Liver (tissue), 9 donors: Measurements from ENCODE around the gene PARL. TPM values are rescaled to one million over a fixed set of nuclear protein-coding genes. Genes with fewer than 3 reads are reported as not detected.

Experiments used
- DNase-seq: peaks from one replicate; pipeline ENCODE4 v3.0.0-alpha.2; 2017; ENCODE audit warnings: low spot score
- H3K27ac ChIP-seq, 2 donors: one replicate each; pipeline ENCODE4 v1.7.0; 2013; ENCODE audit warnings: inconsistent platforms in 2 of 2, low read length in 2 of 2, control low read depth in 1 of 2, low read depth in 1 of 2, mild to moderate bottlenecking in 1 of 2
- H3K27me3 ChIP-seq, 4 donors: one replicate each; pipeline versions ENCODE4 v1.6.1 to v1.7.0; 2013; ENCODE audit warnings: low read length in 3 of 4, inconsistent platforms in 1 of 4, mild to moderate bottlenecking in 1 of 4, moderate library complexity in 1 of 4; ENCODE audit not compliant: control insufficient read depth in 4 of 4, insufficient read depth in 4 of 4
- H3K36me3 ChIP-seq, 4 donors: one replicate each; pipeline versions ENCODE4 v1.6.1 to v1.7.0; 2013; ENCODE audit warnings: low read length in 3 of 4, mild to moderate bottlenecking in 3 of 4, low read depth in 1 of 4, moderate library complexity in 1 of 4; ENCODE audit not compliant: control insufficient read depth in 4 of 4, insufficient read depth in 3 of 4
- H3K4me1 ChIP-seq, 4 donors: one replicate each; pipeline versions ENCODE4 v1.6.1 to v1.7.0; 2013; ENCODE audit warnings: low read length in 3 of 4, mild to moderate bottlenecking in 3 of 4, moderate library complexity in 1 of 4; ENCODE audit not compliant: control insufficient read depth in 4 of 4, insufficient read depth in 4 of 4
- H3K4me3 ChIP-seq, 3 donors: one replicate each; pipeline versions ENCODE4 v1.6.1 to v1.7.0; 2013; ENCODE audit warnings: low read length in 3 of 3, control low read depth in 1 of 3, low read depth in 1 of 3, mild to moderate bottlenecking in 1 of 3
- H3K9ac ChIP-seq, 2 donors: one replicate each; pipeline ENCODE4 v1.7.0; 2013; ENCODE audit warnings: low read length in 2 of 2, mild to moderate bottlenecking in 2 of 2, moderate library complexity in 2 of 2, control low read depth in 1 of 2, low read depth in 1 of 2
- H3K9me3 ChIP-seq, 4 donors: one replicate each; pipeline versions ENCODE4 v1.6.1 to v1.7.0; 2013; ENCODE audit warnings: low read length in 3 of 4; ENCODE audit not compliant: control insufficient read depth in 4 of 4
- EGR1 ChIP-seq, 2 donors: IDR thresholded peaks; 2 replicates each; pipeline ENCODE4 v1.6.1; 2016 to 2018; ENCODE audit warnings: antibody characterized with exemption in 2 of 2, low read depth in 2 of 2
- FOXA1 ChIP-seq: IDR thresholded peaks from 2 replicates; pipeline ENCODE4 v1.6.1; 2016; ENCODE audit warnings: antibody characterized with exemption
- FOXA2 ChIP-seq: IDR thresholded peaks from 2 replicates; pipeline ENCODE4 v1.6.1; 2016; ENCODE audit warnings: antibody characterized with exemption
- GABPA ChIP-seq, 2 donors: IDR thresholded peaks in 1 of 2; conservative IDR thresholded peaks in 1 of 2; 2 replicates each; pipeline ENCODE4 v1.6.1; 2016; ENCODE audit warnings: antibody characterized with exemption in 2 of 2, mild to moderate bottlenecking in 1 of 2, moderate library complexity in 1 of 2
- HNF4A ChIP-seq, 2 donors: conservative IDR thresholded peaks; 2 replicates each; pipeline ENCODE4 v1.6.1; 2016; ENCODE audit warnings: antibody characterized with exemption in 2 of 2, mild to moderate bottlenecking in 2 of 2
- HNF4G ChIP-seq: IDR thresholded peaks from 2 replicates; pipeline ENCODE4 v1.6.1; 2016; ENCODE audit warnings: antibody characterized with exemption
- JUND ChIP-seq, 2 donors: IDR thresholded peaks; 2 replicates each; pipeline ENCODE4 v1.6.1; 2016; ENCODE audit warnings: antibody characterized with exemption in 2 of 2
- NR2F2 ChIP-seq: IDR thresholded peaks from 2 replicates; pipeline ENCODE4 v1.6.1; 2016; ENCODE audit warnings: antibody characterized with exemption
- RAD21 ChIP-seq, 2 donors: IDR thresholded peaks; 2 replicates each; pipeline ENCODE4 v1.6.1; 2016; ENCODE audit warnings: antibody characterized with exemption in 2 of 2, mild to moderate bottlenecking in 2 of 2
- RXRA ChIP-seq, 2 donors: IDR thresholded peaks; 2 replicates each; pipeline ENCODE4 v1.6.1; 2017 to 2018; ENCODE audit warnings: antibody characterized with exemption in 2 of 2, mild to moderate bottlenecking in 1 of 2
- SP1 ChIP-seq: IDR thresholded peaks from 2 replicates; pipeline ENCODE4 v1.6.1; 2018; ENCODE audit warnings: antibody characterized with exemption, mild to moderate bottlenecking
- TAF1 ChIP-seq: conservative IDR thresholded peaks from 2 replicates; pipeline ENCODE4 v1.6.1; 2016; ENCODE audit warnings: antibody characterized with exemption, mild to moderate bottlenecking
- WGBS: extraction: QIAGEN DNeasy Blood & Tissue Kit; methylation state at CpG from one replicate; pipeline ENCODE4 v1.1.7; 2013; 5-methylcytosine and 5-hydroxymethylcytosine counted together
- polyA plus RNA-seq, 2 donors: library from polyadenylated mRNA; stranded (reverse) in 1 of 2; unstranded in 1 of 2; fragments of 200-250 nt in 1 of 2; fragments of >200 nt in 1 of 2; fragmentation: Nextera tagmentation in 1 of 2; extraction: Ambion mirVana in 1 of 2; gene quantifications; one replicate each; pipeline versions ENCODE4 v1.2.1 to v1.2.3, GENCODE V29; 2013 to 2015
- total RNA-seq, 2 donors: library from RNA; depleted of rRNA; stranded (reverse); fragments of >200 nt; gene quantifications; one replicate each; pipeline ENCODE4 v1.2.3, GENCODE V29; 2014
- TF ChIP-seq, protein P1 (sequence below): IDR thresholded peaks from 2 replicates; pipeline ENCODE4 v1.6.1; 2016; ENCODE audit warnings: antibody characterized with exemption
- TF ChIP-seq, protein P2 (sequence below): IDR thresholded peaks from 2 replicates; pipeline ENCODE4 v1.6.1; 2016; ENCODE audit warnings: antibody characterized with exemption, mild to moderate bottlenecking
- TF ChIP-seq, protein P3 (sequence below): fragments of 150-350 bp; IDR thresholded peaks from 2 replicates; pipeline ENCODE4 v1.5.1; 2017; ENCODE audit warnings: improper control_type of control experiment, low read depth, low read length; ENCODE audit not compliant: missing input control
- TF ChIP-seq, protein P4 (sequence below): IDR thresholded peaks from 2 replicates; pipeline ENCODE4 v1.6.1; 2016; ENCODE audit warnings: antibody characterized with exemption
- donor health status: healthy.
- donor health status: healthy.
- donor health status: healthy.
- donor health status: healthy.
- donor health status: healthy.

PARL gene
- total and polyA plus RNA-seq, 4 donors = 16.1 to 32.7 (median 22.1) TPM

DNA sequence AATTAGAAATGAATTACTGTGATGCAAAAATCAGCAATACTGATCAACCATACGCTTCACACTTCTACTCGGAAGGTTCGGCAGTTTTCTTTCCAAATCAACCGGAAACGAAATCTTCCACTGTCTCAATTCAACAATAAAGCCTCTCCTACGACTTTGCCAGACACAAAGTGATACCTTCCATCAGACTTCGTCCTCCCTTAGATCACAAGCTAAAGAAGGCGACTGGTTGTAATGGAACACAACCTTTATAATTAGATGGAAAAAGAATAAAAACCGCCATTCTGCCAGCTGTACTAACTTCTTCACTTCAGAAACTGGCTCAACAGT, 618 bp downstream of the PARL start:
- no peak for TF ChIP-seq GABPA (IDR thresholded peaks at IDR 0.05 in 1 of 2, conservative IDR thresholded peaks at IDR 0.05 in 1 of 2)
- TF ChIP-seq SP1 = no peak
- no peak for TF ChIP-seq EGR1 (IDR thresholded peaks at IDR 0.05; ENCODE audit: low read depth in 2 of 2)
- TF ChIP-seq, protein P1, sequence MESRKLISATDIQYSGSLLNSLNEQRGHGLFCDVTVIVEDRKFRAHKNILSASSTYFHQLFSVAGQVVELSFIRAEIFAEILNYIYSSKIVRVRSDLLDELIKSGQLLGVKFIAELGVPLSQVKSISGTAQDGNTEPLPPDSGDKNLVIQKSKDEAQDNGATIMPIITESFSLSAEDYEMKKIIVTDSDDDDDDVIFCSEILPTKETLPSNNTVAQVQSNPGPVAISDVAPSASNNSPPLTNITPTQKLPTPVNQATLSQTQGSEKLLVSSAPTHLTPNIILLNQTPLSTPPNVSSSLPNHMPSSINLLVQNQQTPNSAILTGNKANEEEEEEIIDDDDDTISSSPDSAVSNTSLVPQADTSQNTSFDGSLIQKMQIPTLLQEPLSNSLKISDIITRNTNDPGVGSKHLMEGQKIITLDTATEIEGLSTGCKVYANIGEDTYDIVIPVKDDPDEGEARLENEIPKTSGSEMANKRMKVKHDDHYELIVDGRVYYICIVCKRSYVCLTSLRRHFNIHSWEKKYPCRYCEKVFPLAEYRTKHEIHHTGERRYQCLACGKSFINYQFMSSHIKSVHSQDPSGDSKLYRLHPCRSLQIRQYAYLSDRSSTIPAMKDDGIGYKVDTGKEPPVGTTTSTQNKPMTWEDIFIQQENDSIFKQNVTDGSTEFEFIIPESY = no peak
- no peak for TF ChIP-seq JUND (IDR thresholded peaks at IDR 0.05)
- TF ChIP-seq RAD21 (IDR thresholded peaks at IDR 0.05) = no peak
- TF ChIP-seq, protein P2, sequence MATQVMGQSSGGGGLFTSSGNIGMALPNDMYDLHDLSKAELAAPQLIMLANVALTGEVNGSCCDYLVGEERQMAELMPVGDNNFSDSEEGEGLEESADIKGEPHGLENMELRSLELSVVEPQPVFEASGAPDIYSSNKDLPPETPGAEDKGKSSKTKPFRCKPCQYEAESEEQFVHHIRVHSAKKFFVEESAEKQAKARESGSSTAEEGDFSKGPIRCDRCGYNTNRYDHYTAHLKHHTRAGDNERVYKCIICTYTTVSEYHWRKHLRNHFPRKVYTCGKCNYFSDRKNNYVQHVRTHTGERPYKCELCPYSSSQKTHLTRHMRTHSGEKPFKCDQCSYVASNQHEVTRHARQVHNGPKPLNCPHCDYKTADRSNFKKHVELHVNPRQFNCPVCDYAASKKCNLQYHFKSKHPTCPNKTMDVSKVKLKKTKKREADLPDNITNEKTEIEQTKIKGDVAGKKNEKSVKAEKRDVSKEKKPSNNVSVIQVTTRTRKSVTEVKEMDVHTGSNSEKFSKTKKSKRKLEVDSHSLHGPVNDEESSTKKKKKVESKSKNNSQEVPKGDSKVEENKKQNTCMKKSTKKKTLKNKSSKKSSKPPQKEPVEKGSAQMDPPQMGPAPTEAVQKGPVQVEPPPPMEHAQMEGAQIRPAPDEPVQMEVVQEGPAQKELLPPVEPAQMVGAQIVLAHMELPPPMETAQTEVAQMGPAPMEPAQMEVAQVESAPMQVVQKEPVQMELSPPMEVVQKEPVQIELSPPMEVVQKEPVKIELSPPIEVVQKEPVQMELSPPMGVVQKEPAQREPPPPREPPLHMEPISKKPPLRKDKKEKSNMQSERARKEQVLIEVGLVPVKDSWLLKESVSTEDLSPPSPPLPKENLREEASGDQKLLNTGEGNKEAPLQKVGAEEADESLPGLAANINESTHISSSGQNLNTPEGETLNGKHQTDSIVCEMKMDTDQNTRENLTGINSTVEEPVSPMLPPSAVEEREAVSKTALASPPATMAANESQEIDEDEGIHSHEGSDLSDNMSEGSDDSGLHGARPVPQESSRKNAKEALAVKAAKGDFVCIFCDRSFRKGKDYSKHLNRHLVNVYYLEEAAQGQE = no peak
- TF ChIP-seq, protein P3, sequence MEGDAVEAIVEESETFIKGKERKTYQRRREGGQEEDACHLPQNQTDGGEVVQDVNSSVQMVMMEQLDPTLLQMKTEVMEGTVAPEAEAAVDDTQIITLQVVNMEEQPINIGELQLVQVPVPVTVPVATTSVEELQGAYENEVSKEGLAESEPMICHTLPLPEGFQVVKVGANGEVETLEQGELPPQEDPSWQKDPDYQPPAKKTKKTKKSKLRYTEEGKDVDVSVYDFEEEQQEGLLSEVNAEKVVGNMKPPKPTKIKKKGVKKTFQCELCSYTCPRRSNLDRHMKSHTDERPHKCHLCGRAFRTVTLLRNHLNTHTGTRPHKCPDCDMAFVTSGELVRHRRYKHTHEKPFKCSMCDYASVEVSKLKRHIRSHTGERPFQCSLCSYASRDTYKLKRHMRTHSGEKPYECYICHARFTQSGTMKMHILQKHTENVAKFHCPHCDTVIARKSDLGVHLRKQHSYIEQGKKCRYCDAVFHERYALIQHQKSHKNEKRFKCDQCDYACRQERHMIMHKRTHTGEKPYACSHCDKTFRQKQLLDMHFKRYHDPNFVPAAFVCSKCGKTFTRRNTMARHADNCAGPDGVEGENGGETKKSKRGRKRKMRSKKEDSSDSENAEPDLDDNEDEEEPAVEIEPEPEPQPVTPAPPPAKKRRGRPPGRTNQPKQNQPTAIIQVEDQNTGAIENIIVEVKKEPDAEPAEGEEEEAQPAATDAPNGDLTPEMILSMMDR = no peak
- Histone ChIP-seq H3K36me3 (no peaks in the 10 kb centered on the region), H3K27me3 (no peaks in the 10 kb centered on the region), H3K9ac (peak overlapping the region; percentile 42 to 87), H3K9me3 (no peaks in the 10 kb centered on the region), H3K4me1 (peaks cover 2 to 24% (median 19%) of the 10 kb centered on the region in 4 donors), H3K4me3 (peak overlapping the region; percentile 69 to 95 (median 73)), H3K27ac (peak overlapping the region; percentile 70 to 74)
- no peak for DNase-seq
- WGBS = 2% methylated on average over 9 of the region's 9 CpGs

DNA sequence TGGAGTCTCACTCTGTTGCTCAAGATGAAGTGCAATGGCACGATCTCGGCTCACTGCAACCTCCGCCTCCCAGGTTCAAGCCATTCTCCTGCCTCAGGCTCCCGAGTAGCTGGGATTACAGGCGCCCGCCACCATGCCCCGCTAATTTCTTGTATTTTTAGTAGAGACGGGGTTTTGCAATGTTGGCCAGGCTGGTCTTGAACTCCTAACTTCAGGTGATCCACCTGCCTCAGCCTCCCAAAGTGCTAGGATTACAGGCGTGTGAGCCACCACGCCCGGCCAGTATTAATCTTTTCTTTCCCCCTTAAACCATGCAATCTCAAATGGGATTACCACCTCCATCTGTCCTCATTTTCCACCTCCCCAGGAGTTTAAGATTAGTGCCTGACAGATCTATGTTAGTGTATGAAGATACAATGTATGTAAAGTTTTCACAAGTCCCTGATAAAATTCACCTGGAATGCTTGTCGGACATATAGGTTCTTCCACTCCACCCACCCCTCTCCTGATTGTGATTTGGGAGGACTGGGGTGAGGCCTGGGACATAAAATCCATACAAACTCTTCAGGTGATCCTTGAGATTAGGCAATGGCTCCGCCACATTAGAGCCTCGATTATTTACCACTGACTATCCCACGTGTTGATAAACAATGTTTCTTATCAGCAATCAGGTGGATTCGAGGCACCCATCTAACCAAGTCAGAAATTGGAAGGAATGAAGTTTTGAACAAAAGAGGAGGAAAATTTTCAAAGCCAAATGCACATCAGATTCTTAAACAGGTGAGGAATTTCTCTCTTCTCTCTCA, 1.2 kb downstream of the PARL start:
- peaks cover 2 to 24% (median 19%) of the 10 kb centered on the region in 4 donors for H3K4me1 ChIP-seq
- no peak for DNase-seq

More for the DNA sequence above, 1.2 kb downstream of the PARL start:
- Histone ChIP-seq H3K27ac (no peak overlapping the region), H3K4me3 (peak overlapping the region; percentile 15 to 73 (median 69)), H3K36me3 (no peaks in the 10 kb centered on the region), H3K9ac (peak overlapping the region; percentile 42 to 87), H3K9me3 (no peaks in the 10 kb centered on the region), H3K27me3 (no peaks in the 10 kb centered on the region)
- TF ChIP-seq HNF4G (no peak), JUND (IDR thresholded peaks at IDR 0.05) (no peak), EGR1 (IDR thresholded peaks at IDR 0.05; ENCODE audit: low read depth in 2 of 2) (no peak), GABPA (IDR thresholded peaks at IDR 0.05 in 1 of 2, conservative IDR thresholded peaks at IDR 0.05 in 1 of 2) (no peak), SP1 (no peak), TAF1 (no peak), RAD21 (IDR thresholded peaks at IDR 0.05) (no peak), NR2F2 (no peak), RXRA (IDR thresholded peaks at IDR 0.05) (no peak), HNF4A (conservative IDR thresholded peaks at IDR 0.05) (no peak), FOXA1 (no peak), FOXA2 (no peak)
- TF ChIP-seq, protein P2 = no peak
- TF ChIP-seq, protein P3 = no peak
- TF ChIP-seq, protein P4, sequence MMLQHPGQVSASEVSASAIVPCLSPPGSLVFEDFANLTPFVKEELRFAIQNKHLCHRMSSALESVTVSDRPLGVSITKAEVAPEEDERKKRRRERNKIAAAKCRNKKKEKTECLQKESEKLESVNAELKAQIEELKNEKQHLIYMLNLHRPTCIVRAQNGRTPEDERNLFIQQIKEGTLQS = no peak
- 54% methylated on average over 16 of the region's 16 CpGs for WGBS
